GM12878 (cell line): Measurements from ENCODE around the gene GANC. TPM values are rescaled to one million over a fixed set of nuclear protein-coding genes. Genes with fewer than 3 reads are reported as not detected.

Source experiments
- ATAC-seq: fragments of 200-7000 bp; cut with Tn5 transposase; 3 replicates; pipeline ENCODE4 v1.9.1; 2020; ENCODE audit warnings: mild to moderate bottlenecking, moderate library complexity
- BruUV-seq: library from RNA; stranded (reverse); fragments of 400-500 nt; replicated peaks from 2 replicates; lab custom pipeline; 2021; lab: Mats Ljungman, UMichigan
- CTCF ChIA-PET: fragments of 300-600 bp; sonication (Branson Sonifier 250); formaldehyde crosslinking; extraction: SDS; loops from one replicate; lab custom pipeline; 2021; ENCODE audit warnings: inconsistent platforms; lab: Yijun Ruan, JAX
- POLR2A ChIA-PET: fragments of 350-600 bp; formaldehyde crosslinking; extraction: SDS; loops from one replicate; lab custom pipeline; 2021; ENCODE audit warnings: inconsistent platforms; lab: Charles Lee
- RAD21 ChIA-PET: fragments of 300-600 bp; sonication (Branson Sonifier 250); formaldehyde crosslinking; loops from one replicate; lab custom pipeline; 2023; ENCODE audit warnings: antibody characterized with exemption; ENCODE audit not compliant: unreplicated experiment; lab: Charles Lee
- SMC1A ChIA-PET: fragments of 300-600 bp; sonication (Branson Sonifier 250); formaldehyde crosslinking; loops from one replicate; lab custom pipeline; 2023; ENCODE audit not compliant: unreplicated experiment, uncharacterized antibody; lab: Charles Lee
- DNase-seq: peaks from one replicate; pipeline ENCODE4 v3.0.0-alpha.2; 2011; ENCODE audit warnings: low read depth, low spot score
- FAIRE-seq: peaks from 3 replicates; lab custom pipeline; 2011; peaks lifted over from hg19 to GRCh38; lab: Jason Lieb, UNC
- H2AFZ ChIP-seq: 2 replicates; pipeline ENCODE4 v1.6.0; 2011; ENCODE audit warnings: low read depth, low read length, control low read depth; ENCODE audit not compliant: control insufficient read depth
- H3K27ac ChIP-seq: 2 replicates; pipeline ENCODE4 v1.5.1; 2011; ENCODE audit warnings: control low read depth; ENCODE audit not compliant: control insufficient read depth, insufficient read depth
- H3K27me3 ChIP-seq, 2 experiments: replicated peaks in 1 of 2; 2 replicates each; pipeline versions ENCODE4 v1.6.0 to v1.6.1; 2011; ENCODE audit warnings: low read length in 1 of 2; ENCODE audit not compliant: control insufficient read depth in 2 of 2, insufficient read depth in 2 of 2
- H3K36me3 ChIP-seq, 2 experiments: 2 replicates each; pipeline ENCODE4 v1.5.1; 2011; ENCODE audit warnings: low read length in 1 of 2; ENCODE audit not compliant: control insufficient read depth in 2 of 2, insufficient read depth in 2 of 2
- H3K4me1 ChIP-seq: 2 replicates; pipeline ENCODE4 v1.6.1; 2011; ENCODE audit warnings: mild to moderate bottlenecking, low read length, moderate library complexity, mixed read lengths; ENCODE audit not compliant: control insufficient read depth, insufficient read depth
- H3K4me2 ChIP-seq: 2 replicates; pipeline ENCODE4 v1.6.0; 2011; ENCODE audit warnings: control low read depth; ENCODE audit not compliant: control insufficient read depth, insufficient read depth
- H3K4me3 ChIP-seq: fragments of 200-600 bp; sonication (generic); 2 replicates; pipeline ENCODE4 v1.5.1; 2016
- H3K79me2 ChIP-seq: 2 replicates; pipeline ENCODE4 v1.6.0; 2011; ENCODE audit warnings: low read length; ENCODE audit not compliant: control insufficient read depth, insufficient read depth
- H3K9ac ChIP-seq: 2 replicates; pipeline ENCODE4 v1.8.0; 2011; ENCODE audit warnings: low read length, control low read depth, mixed read lengths; ENCODE audit not compliant: control insufficient read depth, insufficient read depth
- H3K9me3 ChIP-seq: replicated peaks from 3 replicates; pipeline ENCODE4 v1.5.1; 2011; ENCODE audit warnings: mild to moderate bottlenecking, low read length; ENCODE audit not compliant: control insufficient read depth, insufficient read depth
- H4K20me1 ChIP-seq: 2 replicates; pipeline ENCODE4 v1.6.0; 2011; ENCODE audit not compliant: control insufficient read depth, insufficient read depth
- GABPA ChIP-seq: IDR thresholded peaks from 2 replicates; pipeline ENCODE4 v1.6.1; 2014; ENCODE audit warnings: antibody characterized with exemption, low read depth, mild to moderate bottlenecking, inconsistent platforms
- MLLT1 ChIP-seq: fragments of 450-650 bp; IDR thresholded peaks from 2 replicates; pipeline ENCODE4 v1.6.1; 2016; ENCODE audit warnings: mild to moderate bottlenecking
- NFYB ChIP-seq: IDR thresholded peaks from 2 replicates; pipeline ENCODE4 v1.6.1; 2011; ENCODE audit warnings: low read depth, mild to moderate bottlenecking, low read length, improper control_type of control experiment, moderate library complexity; ENCODE audit not compliant: insufficient read depth
- NR2C1 ChIP-seq: fragments of 450-650 bp; IDR thresholded peaks from 2 replicates; pipeline ENCODE4 v1.6.1; 2017; ENCODE audit warnings: antibody characterized with exemption, mild to moderate bottlenecking, moderate library complexity
- POLR2A ChIP-seq: IDR thresholded peaks from 2 replicates; pipeline ENCODE4 v1.6.1; 2011; ENCODE audit warnings: low read depth, mild to moderate bottlenecking, low read length
- POLR2AphosphoS5 ChIP-seq: IDR thresholded peaks from 2 replicates; pipeline ENCODE4 v1.6.1; 2011; ENCODE audit warnings: mild to moderate bottlenecking, low read length, inconsistent platforms
- SUZ12 ChIP-seq: fragments of 200-600 bp; sonication (generic); IDR thresholded peaks from one replicate; pipeline ENCODE4 v1.6.1; 2018; ENCODE audit warnings: antibody characterized with exemption, mild to moderate bottlenecking; ENCODE audit not compliant: unreplicated experiment
- ZBTB40 ChIP-seq: fragments of 450-650 bp; IDR thresholded peaks from 2 replicates; pipeline ENCODE4 v1.6.1; 2016; ENCODE audit warnings: mild to moderate bottlenecking, moderate library complexity, borderline replicate concordance
- ZNF687 ChIP-seq: fragments of 450-650 bp; IDR thresholded peaks from 2 replicates; pipeline ENCODE4 v1.6.1; 2017; ENCODE audit warnings: mild to moderate bottlenecking, moderate library complexity
- WGBS: methylation state at CpG from one replicate; pipeline ENCODE4 v1.1.6; 2016; ENCODE audit warnings: low lambda C conversion rate; ENCODE audit not compliant: insufficient replicate concordance, insufficient coverage; ENCODE audit errors: missing lambda C conversion rate; 5-methylcytosine and 5-hydroxymethylcytosine counted together
- in situ Hi-C: fragments of 300-500 bp; cut with MboI; formaldehyde crosslinking; loops from 9 replicates; pipeline ENCODE4 v1.14.3; 2018; ENCODE audit warnings: mixed read lengths
- intact Hi-C: fragments of 100-400 bp; cut with micrococcal nuclease; formaldehyde crosslinking; loops from one replicate; pipeline ENCODE4 v1.14.2; 2022; ENCODE audit not compliant: unreplicated experiment
- polyA plus RNA-seq, 11 experiments: library from polyadenylated mRNA; depleted of rRNA in 4 of 11; unstranded in 6 of 11; stranded (reverse) in 5 of 11; fragments of >200 nt; fragmentation: Nextera tagmentation in 4 of 11; fragmentation: Illumina TruSeq in 1 of 11; extraction: Ambion mirVana in 4 of 11; extraction: Trizol in 1 of 11; gene quantifications; 1 replicate in 1 of 11; 2 replicates in 10 of 11; pipeline versions ENCODE4 v1.2.1 to v1.2.3, GENCODE V29; 2011 to 2016; ENCODE audit warnings: inconsistent platforms in 2 of 11, missing spikeins in 2 of 11, low read depth in 1 of 11
- total RNA-seq, 4 experiments: library from RNA; depleted of rRNA in 3 of 4; stranded (reverse); fragments of >200 nt in 3 of 4; fragmentation: Illumina TruSeq in 1 of 4; extraction: Trizol in 1 of 4; gene quantifications; 2 replicates each; pipeline versions ENCODE4 v1.2.1 to v1.2.3, GENCODE V29; 2013 to 2021

Gene GANC
- total and polyA plus RNA-seq, 10 of the 15 experiments (the other 5 are each of a cell fraction or from before 2014, with no cell fraction given) = 11.3 to 35.3 (median 23.0) TPM

GRCh38 chr15:42401544-42402454, 128.8 kb downstream of the GANC start:
- POLR2A ChIA-PET = interaction anchor here (0.6 kb wide), 1 partner anchor 67 kb away, joined by 4 read pairs; no protein-coding TSS in a partner anchor
- no peak overlapping the region for H3K9ac ChIP-seq
- FAIRE-seq (no peak), ATAC-seq (peak; percentile 96), DNase-seq (no peak)
- no peak overlapping the region; the same call in 1 of the 2 replicates for H3K27ac ChIP-seq
- in situ Hi-C loops (no loop called here), intact Hi-C loops (no loop called here)
- no peaks in the 10 kb centered on the region for H3K36me3 ChIP-seq
- RAD21 ChIA-PET = no interaction called here
- CTCF ChIA-PET = interaction anchor here (1.1 to 1.5 kb wide), 3 partner anchors 8 to 17 kb away, joined by 3 to 8 read pairs (median 4); no protein-coding TSS in a partner anchor
- no TSS peak for BruUV-seq
- H3K9me3 ChIP-seq = no peaks in the 10 kb centered on the region; the same call in 2 of the 3 replicates
- no peak for TF ChIP-seq ZNF687
- peak; percentile 50; the same call in 1 of the 2 replicates for TF ChIP-seq GABPA
- peak; percentile 75; the same call in 1 of the 2 replicates for TF ChIP-seq MLLT1
- TF ChIP-seq POLR2AphosphoS5 = peak; percentile 62; the same call in 1 of the 2 replicates
- no peak for TF ChIP-seq SUZ12
- TF ChIP-seq ZBTB40 = peak; percentile 70; the same call in 1 of the 2 replicates
- TF ChIP-seq NR2C1 = peak; percentile 82
- TF ChIP-seq NFYB = peak; percentile 88
- 0 out of 2 replicates have a peak, but pooled peaks have one; percentile 26 for TF ChIP-seq POLR2A
- no peaks in the 10 kb centered on the region for H3K27me3 ChIP-seq
- no peaks in the 10 kb centered on the region for H4K20me1 ChIP-seq
- peak overlapping the region; percentile 74 for H2AFZ ChIP-seq
- H3K4me3 ChIP-seq = no peak overlapping the region
- 87% methylated on average over 24 of the region's 24 CpGs for WGBS
- peaks cover 14% of the 10 kb centered on the region for H3K4me1 ChIP-seq
- peak overlapping the region; percentile 50 for H3K4me2 ChIP-seq
- SMC1A ChIA-PET = interaction anchor here (0.5 to 2.1 kb wide), 4 partner anchors 11 to 270 kb away, joined by 3 to 4 read pairs (median 4); no protein-coding TSS in a partner anchor
- no peaks in the 10 kb centered on the region for H3K79me2 ChIP-seq
